H1 (cell line): Measurements from ENCODE around the gene PIGK. TPM values are rescaled to one million over a fixed set of nuclear protein-coding genes. Genes with fewer than 3 reads are reported as not detected.

Experiments used
- CTCF ChIP-seq, 3 experiments: IDR thresholded peaks; 1 replicate in 2 of 3; 2 replicates in 1 of 3; pipeline versions ENCODE4 v1.5.1 to v1.6.1; 2011; ENCODE audit warnings: low read length in 3 of 3, mild to moderate bottlenecking in 3 of 3, inconsistent platforms in 2 of 3, low read depth in 1 of 3, moderate library complexity in 1 of 3; ENCODE audit not compliant: insufficient read depth in 1 of 3; ENCODE audit errors: control extremely low read depth in 1 of 3
- NANOG ChIP-seq: IDR thresholded peaks from 2 replicates; pipeline ENCODE4 v1.6.1; 2011; ENCODE audit warnings: low read length, low read depth, mild to moderate bottlenecking, inconsistent platforms; ENCODE audit not compliant: insufficient read depth, poor library complexity, severe bottlenecking
- SIN3A ChIP-seq, 2 experiments: IDR thresholded peaks in 1 of 2; conservative IDR thresholded peaks in 1 of 2; 2 replicates each; pipeline ENCODE4 v1.6.1; 2011 to 2012; ENCODE audit warnings: low read length in 2 of 2, improper control_type of control experiment in 1 of 2, low read depth in 1 of 2, mild to moderate bottlenecking in 1 of 2
- TAF7 ChIP-seq: optimal IDR thresholded peaks from 2 replicates; pipeline ENCODE3; 2011; ENCODE audit warnings: low read depth, mild to moderate bottlenecking, inconsistent platforms, low read length, moderate library complexity, borderline replicate concordance
- polyA plus RNA-seq, 7 experiments: library from polyadenylated mRNA; depleted of rRNA in 3 of 7; stranded (reverse) in 5 of 7; unstranded in 2 of 7; fragments of >200 nt in 5 of 7; fragments of 200-250 nt in 2 of 7; gene quantifications; 1 replicate in 5 of 7; 2 replicates in 1 of 7; 4 replicates in 1 of 7; pipeline versions ENCODE4 v1.2.1 to v1.2.3, GENCODE V29; 2011 to 2013; ENCODE audit warnings: missing spikeins in 2 of 7, mixed read lengths in 2 of 7
- total RNA-seq: library from RNA; stranded (reverse); fragmentation: NEBNext Ultra II Directional; extraction: Animal tissue kit (Norgen Biotek cat#: 25700); gene quantifications from 2 replicates; pipeline ENCODE4 v1.2.1, GENCODE V29; 2021

The PIGK gene
- total and polyA plus RNA-seq, 2 of the 8 experiments (the other 6 are each of a cell fraction or from before 2014, with no cell fraction given), result 5.6 to 23.2 TPM

GRCh38 chr1:77126307-77126706, 92.9 kb downstream of the PIGK start (continued):
- TF ChIP-seq CTCF (IDR thresholded peaks at IDR 0.05; ENCODE audit: control extremely low read depth in 1 of 3, insufficient read depth in 1 of 3, low read depth in 1 of 3, low read length in 3 of 3), result peak in 2 of 3 experiments; percentile 65 to 72; a peak in 3 of 4 replicates
- no peak for TF ChIP-seq NANOG
- TF ChIP-seq TAF7, result no peak
- TF ChIP-seq SIN3A (conservative IDR thresholded peaks at IDR 0.05 in 1 of 2, IDR thresholded peaks at IDR 0.05 in 1 of 2; ENCODE audit: low read depth in 1 of 2, low read length in 2 of 2), result no peak
- TF ChIP-seq, all 59 proteins: peak for 3
